BJ (cell line): ENCODE data around the gene SLC7A9. TPM values are rescaled to one million over a fixed set of nuclear protein-coding genes. Genes with fewer than 3 reads are reported as not detected.
"Not testable (repeated sequence)": the region's sequence is repeated elsewhere in the genome, so short reads cannot be mapped to it uniquely, and the experiment has no call there.

Experiments
- CTCF ChIA-PET: fragments of 350-600 bp; formaldehyde crosslinking; extraction: SDS; loops from one replicate; lab custom pipeline; 2021; ENCODE audit warnings: antibody characterized with exemption, inconsistent platforms; lab: Yijun Ruan, JAX
- POLR2A ChIA-PET: fragments of 300-600 bp; sonication (Branson Sonifier 250); formaldehyde crosslinking; extraction: SDS; loops from one replicate; lab custom pipeline; 2021; ENCODE audit warnings: antibody characterized with exemption; lab: Charles Lee
- DNase-seq: peaks from one replicate; pipeline ENCODE4 v3.0.0-alpha.2; 2011; ENCODE audit warnings: low read depth
- H3K27me3 ChIP-seq: 2 replicates; pipeline ENCODE4 v1.6.0; 2011; ENCODE audit warnings: low read length; ENCODE audit not compliant: control insufficient read depth, insufficient read depth
- H3K36me3 ChIP-seq: 2 replicates; pipeline ENCODE4 v1.5.1; 2011; ENCODE audit warnings: low read length; ENCODE audit not compliant: control insufficient read depth, insufficient read depth
- H3K4me3 ChIP-seq: 2 replicates; pipeline ENCODE4 v1.5.1; 2011; ENCODE audit warnings: low read depth, mild to moderate bottlenecking, control low read depth, low read length
- polyA plus RNA-seq: library from polyadenylated mRNA; depleted of rRNA; stranded (reverse); fragments of >200 nt; gene quantifications from 2 replicates; pipeline ENCODE4 v1.2.3, GENCODE V29; 2011
- TF ChIP-seq, protein P1 (sequence below): IDR thresholded peaks from 2 replicates; pipeline ENCODE4 v1.5.1; 2011; ENCODE audit warnings: low read depth, mild to moderate bottlenecking, control low read depth, inconsistent platforms, low read length, moderate library complexity; ENCODE audit not compliant: insufficient read depth

Gene SLC7A9
- polyA plus RNA-seq, 1 experiment = not detected

DNA sequence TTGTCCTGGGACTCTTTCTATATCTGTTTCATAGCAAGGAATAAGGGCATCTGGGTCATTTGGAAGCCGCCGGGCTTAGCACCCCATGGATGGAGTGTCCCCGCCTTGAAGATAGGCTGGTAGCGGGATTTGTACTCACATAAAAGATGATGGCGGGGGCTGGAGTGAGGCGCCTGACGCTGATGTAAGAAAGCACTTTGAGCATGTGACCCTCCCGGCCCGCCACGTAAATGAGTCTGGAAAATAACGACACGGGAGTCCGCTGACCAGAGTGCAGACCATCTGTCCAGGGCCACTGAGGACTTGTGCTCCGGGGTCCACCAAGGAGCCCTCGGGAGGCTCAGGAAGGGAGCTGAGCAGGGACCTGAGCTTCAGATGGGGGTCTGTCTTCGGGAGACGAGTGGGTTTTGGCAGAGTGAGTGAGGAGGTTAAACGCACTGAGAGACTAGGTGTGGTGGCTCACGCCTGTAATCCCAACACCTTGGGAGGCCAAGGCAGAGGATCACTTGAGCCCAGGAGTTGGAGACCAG is 25.8 kb downstream of the SLC7A9 start:
- no peaks in the 10 kb centered on the region for H3K36me3 ChIP-seq
- no peak overlapping the region for H3K4me3 ChIP-seq
- CTCF ChIA-PET = interaction anchor here (1.6 kb wide), 1 partner anchor 20 kb away, joined by 3 read pairs; no protein-coding TSS in a partner anchor
- DNase-seq = no peak
- no peaks in the 10 kb centered on the region; the same call in 1 of the 2 replicates for H3K27me3 ChIP-seq
- POLR2A ChIA-PET = no interaction called here
- TF ChIP-seq, protein P1, sequence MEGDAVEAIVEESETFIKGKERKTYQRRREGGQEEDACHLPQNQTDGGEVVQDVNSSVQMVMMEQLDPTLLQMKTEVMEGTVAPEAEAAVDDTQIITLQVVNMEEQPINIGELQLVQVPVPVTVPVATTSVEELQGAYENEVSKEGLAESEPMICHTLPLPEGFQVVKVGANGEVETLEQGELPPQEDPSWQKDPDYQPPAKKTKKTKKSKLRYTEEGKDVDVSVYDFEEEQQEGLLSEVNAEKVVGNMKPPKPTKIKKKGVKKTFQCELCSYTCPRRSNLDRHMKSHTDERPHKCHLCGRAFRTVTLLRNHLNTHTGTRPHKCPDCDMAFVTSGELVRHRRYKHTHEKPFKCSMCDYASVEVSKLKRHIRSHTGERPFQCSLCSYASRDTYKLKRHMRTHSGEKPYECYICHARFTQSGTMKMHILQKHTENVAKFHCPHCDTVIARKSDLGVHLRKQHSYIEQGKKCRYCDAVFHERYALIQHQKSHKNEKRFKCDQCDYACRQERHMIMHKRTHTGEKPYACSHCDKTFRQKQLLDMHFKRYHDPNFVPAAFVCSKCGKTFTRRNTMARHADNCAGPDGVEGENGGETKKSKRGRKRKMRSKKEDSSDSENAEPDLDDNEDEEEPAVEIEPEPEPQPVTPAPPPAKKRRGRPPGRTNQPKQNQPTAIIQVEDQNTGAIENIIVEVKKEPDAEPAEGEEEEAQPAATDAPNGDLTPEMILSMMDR = no peak

DNA sequence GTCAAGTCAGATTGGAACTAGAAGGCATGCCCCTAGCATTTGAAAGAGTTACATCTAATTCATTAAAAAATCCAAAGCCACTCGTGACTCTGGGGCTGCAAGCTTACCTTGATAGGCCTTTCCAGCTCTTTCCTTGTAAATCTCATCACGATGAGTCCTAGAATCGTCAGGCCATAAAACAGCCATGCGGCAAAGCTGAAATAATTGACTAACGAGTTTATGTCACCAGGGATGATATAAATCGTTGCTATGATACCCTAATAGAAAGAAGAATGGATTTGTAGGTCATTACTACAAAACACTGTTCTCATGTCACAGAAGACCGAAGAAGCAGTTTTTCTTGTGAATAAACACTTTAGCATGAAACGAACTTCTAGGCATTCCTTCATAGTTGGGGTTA is 27.5 kb downstream of the SLC7A9 start:
- POLR2A ChIA-PET = no interaction called here
- Histone ChIP-seq H3K4me3 (no peak overlapping the region), H3K36me3 (no peaks in the 10 kb centered on the region), H3K27me3 (no peaks in the 10 kb centered on the region; the same call in 1 of the 2 replicates)
- TF ChIP-seq, protein P1 = no peak
- no peak for DNase-seq
- CTCF ChIA-PET = no interaction called here

DNA sequence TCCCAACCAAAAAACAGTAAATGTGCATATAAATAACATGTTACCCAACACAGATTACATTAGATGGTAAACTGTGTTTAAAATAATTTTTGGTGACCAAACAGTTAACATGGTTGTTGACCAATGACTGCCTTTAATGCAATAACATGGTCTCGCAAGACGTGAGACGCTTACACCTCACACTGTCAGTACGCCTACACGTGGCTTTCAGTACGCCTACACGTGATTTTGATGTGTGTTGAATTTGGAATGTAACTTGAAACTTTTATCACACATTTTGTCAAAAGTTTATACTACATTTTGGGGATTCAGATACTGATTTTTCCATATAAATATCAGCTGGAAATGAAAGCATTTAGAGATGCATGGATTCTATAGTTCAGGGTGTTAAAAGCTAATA is 32.0 kb downstream of the SLC7A9 start:
- no peaks in the 10 kb centered on the region for H3K36me3 ChIP-seq
- no peak for DNase-seq
- no peak overlapping the region for H3K4me3 ChIP-seq
- TF ChIP-seq, protein P1 = no peak
- POLR2A ChIA-PET = no interaction called here
- CTCF ChIA-PET = no interaction called here
- H3K27me3 ChIP-seq = no peaks in the 10 kb centered on the region; the same call in 1 of the 2 replicates

GRCh38 chr19:32833388-32833787 is 36.2 kb downstream of the SLC7A9 start:
- DNase-seq, H3K4me3 ChIP-seq, H3K36me3 ChIP-seq, H3K27me3 ChIP-seq, POLR2A ChIA-PET, CTCF ChIA-PET: not testable (repeated sequence)

- H3K4me3 ChIP-seq, POLR2A ChIA-PET, CTCF ChIA-PET, DNase-seq, H3K27me3 ChIP-seq, H3K36me3 ChIP-seq: not testable (repeated sequence)
Measured at GRCh38 chr19:32832825-32833224, 36.7 kb downstream of the SLC7A9 start.

DNA sequence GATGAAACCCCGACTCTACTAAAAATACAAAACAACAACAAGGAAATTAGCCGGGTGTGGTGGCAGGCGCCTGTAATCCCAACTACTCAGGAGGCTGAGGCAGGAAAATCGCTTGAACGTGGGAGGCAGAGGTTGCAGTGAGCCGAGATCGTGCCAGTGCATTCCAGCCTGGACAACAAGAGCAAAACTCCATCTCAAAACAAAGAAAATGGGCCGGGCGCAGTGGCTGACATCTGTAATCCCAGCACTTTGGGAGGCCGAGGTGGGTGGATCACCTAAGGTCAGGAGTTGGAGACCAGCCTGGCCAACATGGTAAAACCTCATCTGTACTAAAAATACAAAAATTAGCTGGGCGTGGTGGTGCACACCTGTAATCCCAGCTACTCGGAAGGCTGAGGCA is 37.5 kb downstream of the SLC7A9 start:
- H3K27me3 ChIP-seq, H3K4me3 ChIP-seq, POLR2A ChIA-PET, DNase-seq, H3K36me3 ChIP-seq, CTCF ChIA-PET: not testable (repeated sequence)

DNA sequence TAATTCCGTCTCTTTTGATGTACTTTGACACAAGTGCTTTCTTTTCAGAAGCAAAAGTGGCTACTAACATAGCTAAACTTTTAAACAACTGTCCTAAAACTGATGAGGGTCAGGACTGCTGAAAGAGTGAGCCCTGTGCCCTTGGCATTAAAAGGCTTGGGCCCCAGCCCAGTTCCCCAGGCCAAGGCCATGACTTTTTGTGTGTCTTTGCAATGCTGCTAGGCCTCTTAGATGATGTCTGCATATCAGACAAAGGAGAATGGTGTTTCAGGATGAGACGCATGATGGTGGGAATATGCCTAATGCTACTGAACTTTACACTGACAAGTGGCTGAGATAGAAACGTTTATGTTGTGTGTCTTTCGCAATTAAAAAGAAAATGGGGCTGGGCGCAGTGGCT is 38.0 kb downstream of the SLC7A9 start:
- ChIA-PET CTCF (no interaction called here), POLR2A (no interaction called here)
- no peak for DNase-seq
- Histone ChIP-seq H3K4me3 (no peak overlapping the region), H3K27me3 (no peaks in the 10 kb centered on the region), H3K36me3 (no peaks in the 10 kb centered on the region)
- TF ChIP-seq, protein P1 = no peak
